Mononuclear cell (primary cell): Measurements from ENCODE around the gene TMEM139. TPM values are rescaled to one million over a fixed set of nuclear protein-coding genes. Genes with fewer than 3 reads are reported as not detected.

Source experiments
- total RNA-seq: library from RNA; depleted of rRNA; stranded (reverse); fragments of >200 nt; gene quantifications from one replicate; pipeline ENCODE4 v1.2.3, GENCODE V29; 2012

Gene TMEM139
- total RNA-seq, 1 donor = 0.10 TPM

Other genes starting within 250 kb of the TMEM139 start
- not detected for gene OR6V1, start 232.6 kb upstream of the TMEM139 start, total RNA-seq
- not detected for gene PIP, start 152.9 kb upstream of the TMEM139 start, total RNA-seq
- not detected for gene TAS2R39, start 101.5 kb upstream of the TMEM139 start, total RNA-seq
- gene TAS2R40, start 62.9 kb upstream of the TMEM139 start, total RNA-seq = not detected
- 245 TPM for gene GSTK1, start 21.5 kb upstream of the TMEM139 start, total RNA-seq
- gene CASP2, start 3.4 kb downstream of the TMEM139 start, total RNA-seq = 13.7 TPM
- gene CLCN1, start 31.2 kb downstream of the TMEM139 start, total RNA-seq = 0.21 TPM
- gene FAM131B, start 77.8 kb downstream of the TMEM139 start, total RNA-seq = 0.84 TPM
- 64.0 TPM for gene ZYX, start 96.4 kb downstream of the TMEM139 start, total RNA-seq
- 2.3 TPM for gene EPHA1, start 123.9 kb downstream of the TMEM139 start, total RNA-seq
- 1.7 TPM for gene TAS2R60, start 158.5 kb downstream of the TMEM139 start, total RNA-seq
- 2.0 TPM for gene TAS2R41, start 192.9 kb downstream of the TMEM139 start, total RNA-seq